Neural progenitor cell (in vitro differentiated cells): Measurements from ENCODE around the gene BUD23.

Experiments used
- CTCF ChIP-seq: fragments of 200-600 bp; sonication (generic); IDR thresholded peaks from 2 replicates; pipeline ENCODE4 v1.5.1; 2017; ENCODE audit warnings: antibody characterized with exemption, mild to moderate bottlenecking
- EZH2 ChIP-seq: fragments of 200-600 bp; sonication (generic); IDR thresholded peaks from 2 replicates; pipeline ENCODE4 v1.6.1; 2017; ENCODE audit warnings: antibody characterized with exemption, mild to moderate bottlenecking, moderate library complexity

- no peak for TF ChIP-seq CTCF
- TF ChIP-seq EZH2 = no peak
These were observed 20.4 kb upstream of the BUD23 start for GRCh38 chr7:73663033-73663432.
